Fibroblast of the aortic adventitia (primary cell): ENCODE data around the gene VWA8. TPM values are rescaled to one million over a fixed set of nuclear protein-coding genes. Genes with fewer than 3 reads are reported as not detected.

Experiments used
- DNase-seq: peaks from one replicate; pipeline ENCODE4 v3.0.0-alpha.2; 2010; ENCODE audit warnings: low read depth
- H3K4me3 ChIP-seq: 2 replicates; pipeline ENCODE4 v1.5.1; 2011; ENCODE audit warnings: low read depth, mild to moderate bottlenecking, control low read depth, low read length, moderate library complexity
- CTCF ChIP-seq: IDR thresholded peaks from 2 replicates; pipeline ENCODE4 v1.5.1; 2011; ENCODE audit warnings: mild to moderate bottlenecking, low read length, control low read depth, inconsistent platforms; ENCODE audit not compliant: insufficient read depth
- total RNA-seq: library from RNA; depleted of rRNA; stranded (reverse); fragments of >200 nt; gene quantifications from 2 replicates; pipeline ENCODE4 v1.2.3, GENCODE V29; 2012; ENCODE audit warnings: low replicate concordance

Gene VWA8
- total RNA-seq, 1 donor: 27.2 TPM

GRCh38 chr13:41670873-41671443, 290.0 kb downstream of the VWA8 start:
- TF ChIP-seq CTCF: no peak

GRCh38 chr13:41668130-41668757, 292.7 kb downstream of the VWA8 start:
- peak; percentile 97 for DNase-seq
- no peak overlapping the region for H3K4me3 ChIP-seq
- TF ChIP-seq CTCF: peak; percentile 78

More at GRCh38 chr13:41670873-41671443, 290.0 kb downstream of the VWA8 start:
- H3K4me3 ChIP-seq: no peak overlapping the region
- DNase-seq: no peak

- no peak overlapping the region for H3K4me3 ChIP-seq
- no peak for DNase-seq
- TF ChIP-seq CTCF: no peak
Measured at GRCh38 chr13:41666644-41667043, 294.3 kb downstream of the VWA8 start.

- no peak for TF ChIP-seq CTCF
- no peak overlapping the region for H3K4me3 ChIP-seq
- DNase-seq: no peak
Measured at GRCh38 chr13:41660411-41660810, 300.5 kb downstream of the VWA8 start.

GRCh38 chr13:41658057-41658661, 302.8 kb downstream of the VWA8 start:
- TF ChIP-seq CTCF: no peak
- peak; percentile 80 for DNase-seq
- H3K4me3 ChIP-seq: no peak overlapping the region

GRCh38 chr13:41655997-41656396, 304.9 kb downstream of the VWA8 start:
- H3K4me3 ChIP-seq: no peak overlapping the region
- no peak for DNase-seq
- no peak for TF ChIP-seq CTCF
